IMR-90 (cell line): ENCODE data around the gene KLHL29. TPM values are rescaled to one million over a fixed set of nuclear protein-coding genes. Genes with fewer than 3 reads are reported as not detected.

ENCODE experiments used
- ATAC-seq: fragments of 200-7000 bp; cut with Tn5 transposase; 2 replicates; pipeline ENCODE4 v1.9.1; 2020; ENCODE audit warnings: low read depth, mild to moderate bottlenecking, moderate library complexity
- BruUV-seq: library from RNA; stranded (reverse); fragments of 400-500 nt; replicated peaks from 2 replicates; lab custom pipeline; 2021; lab: Mats Ljungman, UMichigan
- CTCF ChIA-PET: fragments of 300-600 bp; formaldehyde crosslinking; extraction: SDS; loops from one replicate; lab custom pipeline; 2021; ENCODE audit warnings: antibody characterized with exemption; lab: Yijun Ruan, JAX
- POLR2A ChIA-PET: fragments of 300-600 bp; sonication (Branson Sonifier 250); formaldehyde crosslinking; loops from one replicate; lab custom pipeline; 2022; ENCODE audit warnings: antibody characterized with exemption; ENCODE audit not compliant: unreplicated experiment; lab: Charles Lee
- DNase-seq: peaks from one replicate; pipeline ENCODE4 v3.0.0; 2013
- H2AFZ ChIP-seq: replicated peaks from 2 replicates; pipeline ENCODE3; 2013; ENCODE audit warnings: low read length, mild to moderate bottlenecking; ENCODE audit not compliant: poor library complexity
- H2AK5ac ChIP-seq: 2 replicates; pipeline ENCODE4 v1.6.1; 2013; ENCODE audit warnings: low read depth, low read length, inconsistent platforms
- H2AK9ac ChIP-seq: replicated peaks from 2 replicates; pipeline ENCODE3; 2013; ENCODE audit warnings: mild to moderate bottlenecking, low read depth, low read length, moderate library complexity; ENCODE audit not compliant: poor library complexity
- H2BK120ac ChIP-seq: 2 replicates; pipeline ENCODE4 v1.6.1; 2013; ENCODE audit warnings: low read depth, low read length, inconsistent platforms
- H2BK15ac ChIP-seq: 3 replicates; pipeline ENCODE4 v1.6.1; 2013; ENCODE audit warnings: low read depth, low read length, inconsistent platforms
- H2BK20ac ChIP-seq: 2 replicates; pipeline ENCODE4 v1.6.1; 2013; ENCODE audit warnings: low read depth, mild to moderate bottlenecking, inconsistent platforms, low read length, moderate library complexity
- H2BK5ac ChIP-seq: 2 replicates; pipeline ENCODE4 v1.6.1; 2013; ENCODE audit warnings: mild to moderate bottlenecking, low read depth, low read length, inconsistent platforms; ENCODE audit not compliant: poor library complexity, severe bottlenecking
- H3K14ac ChIP-seq: replicated peaks from 2 replicates; pipeline ENCODE4 v1.6.1; 2013; ENCODE audit warnings: low read depth, low read length, inconsistent platforms
- H3K18ac ChIP-seq: 2 replicates; pipeline ENCODE4 v1.6.1; 2013; ENCODE audit warnings: low read depth, low read length, control low read depth
- H3K23ac ChIP-seq: 2 replicates; pipeline ENCODE4 v1.6.1; 2013; ENCODE audit warnings: low read depth, low read length, inconsistent platforms
- H3K27ac ChIP-seq: 2 replicates; pipeline ENCODE4 v1.5.1; 2013; ENCODE audit warnings: mild to moderate bottlenecking, control low read depth, low read length; ENCODE audit not compliant: insufficient read depth
- H3K27me3 ChIP-seq: 2 replicates; pipeline ENCODE4 v1.6.1; 2013; ENCODE audit warnings: low read length; ENCODE audit not compliant: control insufficient read depth, insufficient read depth
- H3K36me3 ChIP-seq: 2 replicates; pipeline ENCODE4 v1.6.1; 2013; ENCODE audit warnings: low read length, mixed read lengths; ENCODE audit not compliant: control insufficient read depth, insufficient read depth
- H3K4ac ChIP-seq: 2 replicates; pipeline ENCODE4 v1.6.1; 2013; ENCODE audit warnings: low read depth, low read length, inconsistent platforms
- H3K4me1 ChIP-seq: 2 replicates; pipeline ENCODE4 v1.6.1; 2013; ENCODE audit warnings: low read length, mixed read lengths; ENCODE audit not compliant: control insufficient read depth, insufficient read depth
- H3K4me2 ChIP-seq: 2 replicates; pipeline ENCODE4 v1.6.1; 2013; ENCODE audit warnings: low read depth, mild to moderate bottlenecking, control low read depth, low read length, moderate library complexity
- H3K4me3 ChIP-seq: 2 replicates; pipeline ENCODE4 v1.5.1; 2013; ENCODE audit warnings: low read depth, mild to moderate bottlenecking, control low read depth, low read length, moderate library complexity; ENCODE audit not compliant: insufficient read depth
- H3K56ac ChIP-seq: 2 replicates; pipeline ENCODE4 v1.6.1; 2013; ENCODE audit warnings: low read length, inconsistent platforms; ENCODE audit not compliant: insufficient read depth; ENCODE audit errors: extremely low read depth
- H3K79me1 ChIP-seq, 2 experiments: 2 replicates each; pipeline ENCODE4 v1.6.1; 2013; ENCODE audit warnings: low read length in 2 of 2, inconsistent platforms in 1 of 2, low read depth in 1 of 2
- H3K9ac ChIP-seq: 2 replicates; pipeline ENCODE4 v1.6.1; 2013; ENCODE audit warnings: low read depth, low read length, control low read depth
- H3K9me1 ChIP-seq: 2 replicates; pipeline ENCODE4 v1.6.1; 2013; ENCODE audit warnings: low read length, inconsistent platforms; ENCODE audit not compliant: insufficient read depth
- H3K9me3 ChIP-seq: 2 replicates; pipeline ENCODE4 v1.6.1; 2013; ENCODE audit warnings: low read length; ENCODE audit not compliant: control insufficient read depth, insufficient read depth
- H4K20me1 ChIP-seq: 2 replicates; pipeline ENCODE4 v1.6.1; 2013; ENCODE audit warnings: low read length, inconsistent platforms; ENCODE audit not compliant: insufficient read depth
- H4K5ac ChIP-seq: 2 replicates; pipeline ENCODE4 v1.6.1; 2013; ENCODE audit warnings: mild to moderate bottlenecking, low read depth, low read length, control low read depth
- H4K8ac ChIP-seq, 2 experiments: 2 replicates each; pipeline ENCODE4 v1.6.1; 2013; ENCODE audit warnings: low read depth in 2 of 2, low read length in 2 of 2, control low read depth in 1 of 2, inconsistent platforms in 1 of 2
- H4K91ac ChIP-seq: 2 replicates; pipeline ENCODE4 v1.6.1; 2013; ENCODE audit warnings: low read depth, low read length, inconsistent platforms; ENCODE audit not compliant: insufficient read depth
- CHD1 ChIP-seq: IDR thresholded peaks from 2 replicates; pipeline ENCODE4 v1.6.1; 2012; ENCODE audit warnings: low read depth, low read length, improper control_type of control experiment
- FOS ChIP-seq: fragments of 150-350 bp; IDR thresholded peaks from 2 replicates; pipeline ENCODE4 v1.6.1; 2016; ENCODE audit warnings: low read depth, low read length
- MAFK ChIP-seq: IDR thresholded peaks from 2 replicates; pipeline ENCODE4 v1.6.1; 2012; ENCODE audit warnings: low read depth, low read length, improper control_type of control experiment
- MXI1 ChIP-seq: IDR thresholded peaks from 2 replicates; pipeline ENCODE4 v1.6.1; 2012; ENCODE audit warnings: low read depth, mild to moderate bottlenecking, low read length, moderate library complexity, borderline replicate concordance
- NFE2L2 ChIP-seq: fragments of 150-350 bp; IDR thresholded peaks from 2 replicates; pipeline ENCODE4 v1.6.1; 2016; ENCODE audit warnings: low read depth, mild to moderate bottlenecking, low read length
- POLR2A ChIP-seq: IDR thresholded peaks from 2 replicates; pipeline ENCODE4 v1.6.1; 2012; ENCODE audit warnings: mild to moderate bottlenecking, low read depth, low read length
- RAD21 ChIP-seq: IDR thresholded peaks from 2 replicates; pipeline ENCODE4 v1.6.1; 2012; ENCODE audit warnings: low read length, improper control_type of control experiment
- RCOR1 ChIP-seq: IDR thresholded peaks from 2 replicates; pipeline ENCODE4 v1.6.1; 2012; ENCODE audit warnings: mild to moderate bottlenecking, low read length, improper control_type of control experiment; ENCODE audit not compliant: insufficient replicate concordance
- RFX5 ChIP-seq: IDR thresholded peaks from 2 replicates; pipeline ENCODE4 v1.8.0; 2012; ENCODE audit warnings: low read depth, mild to moderate bottlenecking, low read length, moderate library complexity
- USF2 ChIP-seq: fragments of 150-350 bp; IDR thresholded peaks from 2 replicates; pipeline ENCODE4 v1.6.1; 2017; ENCODE audit warnings: mild to moderate bottlenecking, antibody characterized with exemption, low read length, low read depth
- WGBS, 2 experiments: methylation state at CpG; one replicate each; pipeline versions ENCODE4 v1.1.5 to v1.1.7; 2013; ENCODE audit warnings: missing lambda C conversion rate in 2 of 2; ENCODE audit not compliant: insufficient read length in 1 of 2; ENCODE audit errors: extremely low coverage in 2 of 2; 5-methylcytosine and 5-hydroxymethylcytosine counted together
- dilution Hi-C: fragments of 300-500 bp; cut with HindIII; formaldehyde crosslinking; loops from one replicate; pipeline ENCODE4 v1.14.3; 2018; ENCODE audit warnings: low sequenced_read_pairs; ENCODE audit not compliant: unreplicated experiment
- in situ Hi-C: fragments of 300-500 bp; cut with MboI; formaldehyde crosslinking; loops from 3 replicates; pipeline ENCODE4 v1.14.3; 2019; ENCODE audit warnings: low sequenced_read_pairs, inconsistent platforms, mixed read lengths
- intact Hi-C: fragments of 100-400 bp; cut with micrococcal nuclease; formaldehyde crosslinking; loops from 2 replicates; pipeline ENCODE4 v1.10.0; 2022
- polyA plus RNA-seq, 3 experiments: library from polyadenylated mRNA; depleted of rRNA; stranded (reverse); fragments of >200 nt; gene quantifications; 2 replicates each; pipeline ENCODE4 v1.2.3, GENCODE V29; 2012; ENCODE audit warnings: low replicate concordance in 1 of 3
- total RNA-seq: library from RNA; depleted of rRNA; stranded (reverse); fragments of >200 nt; gene quantifications from 2 replicates; pipeline ENCODE4 v1.2.3, GENCODE V29; 2012
- TF ChIP-seq, protein P1 (sequence below): conservative IDR thresholded peaks from 2 replicates; pipeline ENCODE4 v1.5.1; 2012; ENCODE audit warnings: mild to moderate bottlenecking, low read depth, low read length, improper control_type of control experiment

KLHL29 gene
- total and polyA plus RNA-seq, 2 of the 4 experiments (the other 2 are of a cell fraction) = 2.0 to 8.0 TPM

GRCh38 chr2:23468474-23469141, 83.6 kb downstream of the KLHL29 start:
- Histone ChIP-seq H4K5ac (no peak overlapping the region), H3K23ac (no peak overlapping the region), H3K27ac (no peak overlapping the region), H4K8ac (no peak overlapping the region), H2BK5ac (no peak overlapping the region), H3K27me3 (no peaks in the 10 kb centered on the region), H3K36me3 (no peaks in the 10 kb centered on the region), H2AK9ac (no peak overlapping the region), H3K79me1 (peaks cover 0 to 3% of the 10 kb centered on the region in 2 experiments; a peak in 1 of 4 replicates), H4K91ac (no peak overlapping the region), H3K4me2 (no peak overlapping the region), H3K56ac (no peak overlapping the region), H4K20me1 (peaks cover 5% of the 10 kb centered on the region; the same call in 1 of the 2 replicates), H3K9me1 (peaks cover 3% of the 10 kb centered on the region; the same call in 1 of the 2 replicates), H3K9me3 (no peaks in the 10 kb centered on the region), H2BK15ac (no peak overlapping the region), H3K14ac (no peak overlapping the region), H3K18ac (no peak overlapping the region), H3K9ac (no peak overlapping the region), H3K4me3 (no peak overlapping the region), H2AFZ (no peak overlapping the region), H2BK120ac (no peak overlapping the region), H2AK5ac (no peak overlapping the region), H3K4ac (no peak overlapping the region), H2BK20ac (no peak overlapping the region), H3K4me1 (peaks cover 15% of the 10 kb centered on the region; the same call in 1 of the 2 replicates)
- BruUV-seq = no TSS peak
- ATAC-seq = no peak
- intact Hi-C loops (no loop called here), in situ Hi-C loops (loop anchor here (10.0 kb wide), 1 partner anchor 274 kb away; no protein-coding TSS in a partner anchor), dilution Hi-C loops (no loop called here)
- no peak for DNase-seq
- TF ChIP-seq CHD1 (no peak), RFX5 (no peak), USF2 (no peak), MAFK (no peak), RCOR1 (no peak), POLR2A (no peak), RAD21 (no peak), MXI1 (no peak), NFE2L2 (no peak), FOS (no peak)
- TF ChIP-seq, protein P1, sequence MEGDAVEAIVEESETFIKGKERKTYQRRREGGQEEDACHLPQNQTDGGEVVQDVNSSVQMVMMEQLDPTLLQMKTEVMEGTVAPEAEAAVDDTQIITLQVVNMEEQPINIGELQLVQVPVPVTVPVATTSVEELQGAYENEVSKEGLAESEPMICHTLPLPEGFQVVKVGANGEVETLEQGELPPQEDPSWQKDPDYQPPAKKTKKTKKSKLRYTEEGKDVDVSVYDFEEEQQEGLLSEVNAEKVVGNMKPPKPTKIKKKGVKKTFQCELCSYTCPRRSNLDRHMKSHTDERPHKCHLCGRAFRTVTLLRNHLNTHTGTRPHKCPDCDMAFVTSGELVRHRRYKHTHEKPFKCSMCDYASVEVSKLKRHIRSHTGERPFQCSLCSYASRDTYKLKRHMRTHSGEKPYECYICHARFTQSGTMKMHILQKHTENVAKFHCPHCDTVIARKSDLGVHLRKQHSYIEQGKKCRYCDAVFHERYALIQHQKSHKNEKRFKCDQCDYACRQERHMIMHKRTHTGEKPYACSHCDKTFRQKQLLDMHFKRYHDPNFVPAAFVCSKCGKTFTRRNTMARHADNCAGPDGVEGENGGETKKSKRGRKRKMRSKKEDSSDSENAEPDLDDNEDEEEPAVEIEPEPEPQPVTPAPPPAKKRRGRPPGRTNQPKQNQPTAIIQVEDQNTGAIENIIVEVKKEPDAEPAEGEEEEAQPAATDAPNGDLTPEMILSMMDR = no peak
- ChIA-PET POLR2A (no interaction called here), CTCF (no interaction called here)
- WGBS, 2 experiments = 83% methylated on average over 1 of the region's 15 CpGs; no CpG with 5 or more reads in 1 of the 2 experiments
